ENCODE measurements around the gene VKORC1.
A peak's percentile ranks its signal among the peaks of the same experiment; 100 is the strongest.
"Not testable (repeated sequence)": the region's sequence is repeated elsewhere in the genome, so short reads cannot be mapped to it uniquely, and the experiment has no call there.

Gene VKORC1

GRCh38 chr16:31094424-31095120 is at the start of gene VKORC1:
Gene VKORC1 (minus strand): TSS chr16:31094797. CDS start chr16:31094729, 68 bp downstream.
- DNase-seq (ENCODE audit: extremely low read depth, low read depth): peak; percentile 92
- no peak for TF ChIP-seq CTCF (IDR thresholded peaks at IDR 0.05; ENCODE audit: low read depth, low read length)

GRCh38 chr16:31143694-31144148 is 49.1 kb upstream of the VKORC1 start:
- no peak for TF ChIP-seq CTCF (IDR thresholded peaks at IDR 0.05; ENCODE audit: low read depth, low read length)
- DNase-seq (ENCODE audit: extremely low read depth, low read depth): no peak

- no peak for DNase-seq (ENCODE audit: extremely low read depth, low read depth)
Observed at GRCh38 chr16:31143011-31143693, 48.6 kb upstream of the VKORC1 start.

GRCh38 chr16:31142109-31143010 is 47.8 kb upstream of the VKORC1 start:
- peak; percentile 98 for DNase-seq (ENCODE audit: extremely low read depth, low read depth)
- TF ChIP-seq CTCF (IDR thresholded peaks at IDR 0.05; ENCODE audit: low read depth, low read length): peak; percentile 83

More at GRCh38 chr16:31143011-31143693, 48.6 kb upstream of the VKORC1 start:
- no peak for TF ChIP-seq CTCF (IDR thresholded peaks at IDR 0.05; ENCODE audit: low read depth, low read length)

GRCh38 chr16:31141489-31142108 is 47.0 kb upstream of the VKORC1 start:
- DNase-seq (ENCODE audit: extremely low read depth, low read depth): no peak
- TF ChIP-seq CTCF (IDR thresholded peaks at IDR 0.05; ENCODE audit: low read depth, low read length): no peak

- DNase-seq (ENCODE audit: extremely low read depth, low read depth): not testable (repeated sequence)
Observed at GRCh38 chr16:31141071-31141469, 46.5 kb upstream of the VKORC1 start.
